Colonic mucosa (tissue), 4 donors: ENCODE results near the gene CDCA5. TPM values are rescaled to one million over a fixed set of nuclear protein-coding genes. Genes with fewer than 3 reads are reported as not detected.

ENCODE experiments used
- DNase-seq: peaks from one replicate; pipeline ENCODE4 v3.0.0-alpha.2; 2020
- H3K27ac ChIP-seq: fragments of 200-600 bp; one replicate; pipeline ENCODE4 v1.8.0; 2021
- H3K27me3 ChIP-seq: fragments of 200-600 bp; one replicate; pipeline ENCODE4 v1.8.0; 2021
- H3K36me3 ChIP-seq: fragments of 200-600 bp; one replicate; pipeline ENCODE4 v1.8.0; 2021
- H3K4me1 ChIP-seq: fragments of 200-600 bp; one replicate; pipeline ENCODE4 v1.8.0; 2021; ENCODE audit warnings: mild to moderate bottlenecking
- H3K4me3 ChIP-seq: fragments of 200-600 bp; one replicate; pipeline ENCODE4 v1.8.0; 2021
- H3K9ac ChIP-seq, 2 donors: one replicate each; pipeline ENCODE4 v1.7.0; 2013; ENCODE audit warnings: control low read depth in 2 of 2, low read depth in 2 of 2, low read length in 2 of 2
- H3K9me3 ChIP-seq: fragments of 200-600 bp; one replicate; pipeline ENCODE4 v1.8.0; 2021
- intact Hi-C: fragments of 100-400 bp; cut with DNase I; formaldehyde crosslinking; loops from one replicate; pipeline ENCODE4 v1.14.1; 2022
- total RNA-seq, 2 donors: library from RNA; stranded (reverse); fragmentation: NEBNext Ultra II Directional in 1 of 2; extraction: Animal tissue kit (Norgen Biotek cat#: 25700) in 1 of 2; gene quantifications; one replicate each; pipeline ENCODE4 v1.2.1, GENCODE V29; 2021
- TF ChIP-seq, protein P1 (sequence below): fragments of 200-600 bp; IDR thresholded peaks from one replicate; pipeline ENCODE4 v1.8.0; 2022; ENCODE audit warnings: antibody characterized with exemption, mild to moderate bottlenecking
- donor health status: healthy.
- donor health status: DM: no; HTN: no; CAD: no.
- donor health status: DM: no; HTN: no; CAD: no.

The CDCA5 gene, protein sequence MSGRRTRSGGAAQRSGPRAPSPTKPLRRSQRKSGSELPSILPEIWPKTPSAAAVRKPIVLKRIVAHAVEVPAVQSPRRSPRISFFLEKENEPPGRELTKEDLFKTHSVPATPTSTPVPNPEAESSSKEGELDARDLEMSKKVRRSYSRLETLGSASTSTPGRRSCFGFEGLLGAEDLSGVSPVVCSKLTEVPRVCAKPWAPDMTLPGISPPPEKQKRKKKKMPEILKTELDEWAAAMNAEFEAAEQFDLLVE
- 10 to 100 TPM in 1 of 2 donors, 1 to 10 TPM in 1; 9.7 to 51.7 TPM for total RNA-seq

DNA sequence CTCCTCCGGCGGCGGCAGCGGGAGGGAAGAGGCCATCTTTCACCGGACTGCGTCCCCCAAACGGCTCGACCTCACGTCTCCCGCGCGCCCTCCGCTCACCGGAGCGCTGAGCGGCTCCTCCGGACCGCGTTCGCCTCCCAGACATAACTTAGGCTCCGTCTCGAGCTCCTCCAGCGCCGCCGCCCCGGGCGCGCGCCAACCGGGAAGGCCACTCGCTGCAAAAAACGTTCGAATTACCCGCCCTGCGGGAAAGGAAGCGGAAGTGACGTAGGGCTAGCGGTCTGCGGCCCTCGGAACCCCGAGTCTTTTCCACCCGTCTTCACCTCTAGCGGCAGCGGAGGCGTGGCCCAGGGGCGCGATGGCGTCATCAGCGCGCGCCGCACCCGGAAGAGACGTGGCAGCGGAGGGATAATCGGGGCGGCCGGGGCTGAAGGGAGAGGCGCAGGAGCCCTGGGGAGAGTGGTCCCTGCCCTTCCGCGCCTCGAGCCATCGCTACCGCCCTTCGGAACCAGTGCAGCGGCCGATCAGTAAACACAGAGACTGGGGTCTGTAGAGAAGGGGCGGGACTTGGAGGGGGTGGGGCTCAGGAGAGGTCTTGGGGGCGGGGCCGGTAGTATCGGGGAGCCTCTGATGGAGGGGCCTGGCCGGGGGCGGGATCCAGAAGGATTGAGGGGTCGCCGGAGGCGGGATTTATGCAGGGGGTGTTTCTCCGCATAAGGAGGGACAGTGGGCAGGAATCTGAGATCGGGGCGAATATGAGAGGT, at the start of gene CDCA5, which contains the start of gene ZFPL1:
TSS of gene CDCA5 (minus strand) at position 207 of the 764 bp plus-strand sequence. CDS start at position 145, 62 bp downstream.
TSS of gene ZFPL1 (plus strand) at position 389 of the 764 bp plus-strand sequence. CDS start 477 bp downstream, outside the sequence.
- intact Hi-C loops = loop anchor here (10.0 kb wide), 1 partner anchor 239 kb away; the partner anchor contains the start of gene CDC42BPG
- Histone ChIP-seq H3K4me1 (peaks cover 13% of the 10 kb centered on the region), H3K9ac (peak within 1 kb of the TSS; percentile 78 to 90), H3K36me3 (no peaks in the 10 kb centered on the region), H3K27ac (peak within 1 kb of the TSS; percentile 77), H3K4me3 (peak within 1 kb of the TSS; percentile 89), H3K9me3 (no peaks in the 10 kb centered on the region), H3K27me3 (no peaks in the 10 kb centered on the region)
- DNase-seq = peak; percentile 96
- TF ChIP-seq, protein P1, sequence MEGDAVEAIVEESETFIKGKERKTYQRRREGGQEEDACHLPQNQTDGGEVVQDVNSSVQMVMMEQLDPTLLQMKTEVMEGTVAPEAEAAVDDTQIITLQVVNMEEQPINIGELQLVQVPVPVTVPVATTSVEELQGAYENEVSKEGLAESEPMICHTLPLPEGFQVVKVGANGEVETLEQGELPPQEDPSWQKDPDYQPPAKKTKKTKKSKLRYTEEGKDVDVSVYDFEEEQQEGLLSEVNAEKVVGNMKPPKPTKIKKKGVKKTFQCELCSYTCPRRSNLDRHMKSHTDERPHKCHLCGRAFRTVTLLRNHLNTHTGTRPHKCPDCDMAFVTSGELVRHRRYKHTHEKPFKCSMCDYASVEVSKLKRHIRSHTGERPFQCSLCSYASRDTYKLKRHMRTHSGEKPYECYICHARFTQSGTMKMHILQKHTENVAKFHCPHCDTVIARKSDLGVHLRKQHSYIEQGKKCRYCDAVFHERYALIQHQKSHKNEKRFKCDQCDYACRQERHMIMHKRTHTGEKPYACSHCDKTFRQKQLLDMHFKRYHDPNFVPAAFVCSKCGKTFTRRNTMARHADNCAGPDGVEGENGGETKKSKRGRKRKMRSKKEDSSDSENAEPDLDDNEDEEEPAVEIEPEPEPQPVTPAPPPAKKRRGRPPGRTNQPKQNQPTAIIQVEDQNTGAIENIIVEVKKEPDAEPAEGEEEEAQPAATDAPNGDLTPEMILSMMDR = no peak

DNA sequence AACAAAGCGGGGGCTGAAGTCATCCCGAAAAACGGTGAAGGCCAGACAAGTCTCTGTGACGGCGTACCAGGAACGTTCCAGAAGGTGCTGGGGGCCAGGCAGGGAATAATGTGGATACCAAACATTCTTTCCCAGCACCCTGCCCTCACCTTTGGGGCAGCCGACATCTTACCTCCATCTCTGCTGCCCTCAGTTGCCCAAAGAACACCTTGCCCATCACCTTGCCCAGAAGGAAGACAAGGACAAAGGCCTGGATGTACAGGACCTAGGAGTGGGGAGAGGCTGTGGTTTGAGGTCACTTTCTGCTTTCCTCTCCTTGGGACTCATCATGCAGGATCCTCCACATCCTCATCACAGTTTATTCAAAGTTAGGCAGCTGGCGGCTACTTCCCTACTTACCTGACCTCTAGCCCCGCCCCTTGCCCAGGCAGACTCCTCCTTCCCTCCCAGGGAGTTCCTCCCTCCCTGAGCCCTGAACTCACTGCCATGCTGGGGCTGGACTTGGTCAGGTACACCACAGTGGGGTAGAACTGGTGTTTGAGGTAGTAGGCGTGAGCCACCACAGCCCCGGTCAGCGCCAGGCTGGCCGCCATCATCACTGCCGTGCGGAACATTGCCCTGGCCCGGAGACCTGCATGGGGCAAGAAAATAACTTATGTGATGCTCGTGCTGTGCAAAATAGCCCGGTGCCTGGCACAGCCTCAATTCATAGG, 49.3 kb upstream of the CDCA5 start:
- peak overlapping the region; percentile 86 for H3K4me3 ChIP-seq
- H3K36me3 ChIP-seq = peaks cover 33% of the 10 kb centered on the region
- no peaks in the 10 kb centered on the region for H3K9me3 ChIP-seq
- peak overlapping the region; percentile 94 for H3K27ac ChIP-seq
- peak; percentile 94 for DNase-seq
- TF ChIP-seq, protein P1 = no peak
- H3K9ac ChIP-seq = peak overlapping the region; percentile 96 to 98
- intact Hi-C loops = no loop called here
- peaks cover 15% of the 10 kb centered on the region for H3K4me1 ChIP-seq
- H3K27me3 ChIP-seq = no peaks in the 10 kb centered on the region

DNA sequence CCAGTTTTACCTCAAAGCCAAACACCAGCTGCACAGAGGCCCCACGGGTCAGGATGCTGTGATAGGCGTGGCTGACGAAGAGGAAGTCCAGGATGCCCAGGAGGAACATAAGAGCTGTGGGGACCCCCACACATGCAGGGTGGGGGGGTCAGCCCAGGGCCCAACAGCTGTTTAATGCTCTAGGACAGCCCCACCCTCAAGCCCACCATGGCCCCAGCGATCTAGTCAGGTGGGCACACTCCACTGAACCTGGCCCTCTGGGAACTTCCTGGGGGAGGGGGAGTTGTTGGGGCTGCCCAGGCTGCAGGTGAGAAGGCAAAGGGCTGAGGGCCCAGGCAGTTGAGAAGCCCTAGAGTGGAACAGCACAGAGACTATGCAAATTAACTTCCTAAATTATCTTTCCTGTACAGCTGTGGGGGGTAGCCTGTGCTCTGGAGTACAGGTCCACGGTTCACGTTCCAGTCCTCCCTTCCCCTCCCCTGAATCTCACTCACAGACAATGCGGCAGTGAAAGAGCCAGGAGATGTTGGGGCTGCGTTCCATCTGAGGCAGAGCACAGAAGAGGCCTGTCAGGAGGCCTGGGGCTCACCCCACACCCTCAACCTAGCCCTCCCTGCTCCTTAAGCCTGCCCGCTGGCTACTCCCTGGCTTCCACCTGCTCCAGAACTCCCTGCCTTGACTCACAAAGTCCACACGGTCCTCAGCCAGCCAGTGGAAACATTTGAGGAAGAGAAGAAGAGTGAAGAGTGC, 48.6 kb upstream of the CDCA5 start:
- intact Hi-C loops = no loop called here
- H3K9ac ChIP-seq = peak overlapping the region in 1 of 2 donors; percentile 98
- H3K4me1 ChIP-seq = peaks cover 15% of the 10 kb centered on the region
- peaks cover 40% of the 10 kb centered on the region for H3K36me3 ChIP-seq
- TF ChIP-seq, protein P1 = no peak
- no peaks in the 10 kb centered on the region for H3K27me3 ChIP-seq
- no peaks in the 10 kb centered on the region for H3K9me3 ChIP-seq
- peak overlapping the region; percentile 94 for H3K27ac ChIP-seq
- peak; percentile 22 for DNase-seq
- H3K4me3 ChIP-seq = peak overlapping the region; percentile 86

DNA sequence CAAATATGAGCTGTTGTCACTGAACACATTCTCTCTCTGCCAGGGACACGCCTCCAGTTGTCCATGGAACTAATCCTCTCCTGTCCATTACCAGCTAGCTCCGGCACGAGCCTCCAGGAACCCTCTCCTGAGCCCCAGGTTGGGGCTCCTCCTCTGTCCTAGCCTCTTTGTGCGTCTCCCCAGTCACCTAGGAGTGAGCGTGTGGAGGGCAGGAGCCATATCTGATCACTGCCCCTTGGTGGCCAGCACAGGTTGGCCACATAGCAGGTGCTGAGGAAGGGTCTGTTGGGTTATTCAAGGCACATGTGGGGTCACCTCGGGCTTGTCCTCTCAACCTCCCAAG, 48.0 kb upstream of the CDCA5 start:
- Histone ChIP-seq H3K4me1 (peaks cover 15% of the 10 kb centered on the region), H3K27ac (no peak overlapping the region), H3K27me3 (no peaks in the 10 kb centered on the region), H3K9ac (peak overlapping the region in 1 of 2 donors; percentile 44), H3K4me3 (no peak overlapping the region), H3K36me3 (peaks cover 42% of the 10 kb centered on the region), H3K9me3 (no peaks in the 10 kb centered on the region)
- TF ChIP-seq, protein P1 = no peak
- DNase-seq = no peak
- intact Hi-C loops = no loop called here

DNA sequence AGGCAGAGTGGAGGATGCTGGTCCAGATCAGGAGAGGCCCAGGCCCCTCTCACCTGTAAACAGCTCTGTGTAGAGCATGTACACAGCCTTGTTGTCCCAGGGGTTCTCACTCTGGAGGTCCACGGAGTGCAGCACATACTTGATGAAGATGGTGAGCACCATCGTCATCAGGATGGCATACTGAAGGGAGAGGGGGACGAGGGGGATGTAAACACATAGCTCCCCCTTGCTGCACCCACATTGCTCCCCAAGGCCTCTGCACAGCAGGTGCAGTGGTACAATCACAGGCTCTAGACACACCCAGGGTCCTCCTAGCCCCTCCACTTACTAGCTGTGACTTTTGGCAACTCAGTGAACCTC, 47.6 kb upstream of the CDCA5 start:
- intact Hi-C loops = no loop called here
- Histone ChIP-seq H3K27me3 (no peaks in the 10 kb centered on the region), H3K4me3 (no peak overlapping the region), H3K27ac (no peak overlapping the region), H3K36me3 (peaks cover 42% of the 10 kb centered on the region), H3K9ac (no peak overlapping the region), H3K4me1 (peaks cover 15% of the 10 kb centered on the region), H3K9me3 (no peaks in the 10 kb centered on the region)
- TF ChIP-seq, protein P1 = no peak
- no peak for DNase-seq
